HG03196 (cell line): ENCODE results near the gene LATS2.

ENCODE experiments used
- ATAC-seq: cut with Tn5 transposase; IDR thresholded peaks from one replicate; pipeline ENCODE4 v1.9.1; 2021; ENCODE audit not compliant: unreplicated experiment

LATS2 gene

DNA sequence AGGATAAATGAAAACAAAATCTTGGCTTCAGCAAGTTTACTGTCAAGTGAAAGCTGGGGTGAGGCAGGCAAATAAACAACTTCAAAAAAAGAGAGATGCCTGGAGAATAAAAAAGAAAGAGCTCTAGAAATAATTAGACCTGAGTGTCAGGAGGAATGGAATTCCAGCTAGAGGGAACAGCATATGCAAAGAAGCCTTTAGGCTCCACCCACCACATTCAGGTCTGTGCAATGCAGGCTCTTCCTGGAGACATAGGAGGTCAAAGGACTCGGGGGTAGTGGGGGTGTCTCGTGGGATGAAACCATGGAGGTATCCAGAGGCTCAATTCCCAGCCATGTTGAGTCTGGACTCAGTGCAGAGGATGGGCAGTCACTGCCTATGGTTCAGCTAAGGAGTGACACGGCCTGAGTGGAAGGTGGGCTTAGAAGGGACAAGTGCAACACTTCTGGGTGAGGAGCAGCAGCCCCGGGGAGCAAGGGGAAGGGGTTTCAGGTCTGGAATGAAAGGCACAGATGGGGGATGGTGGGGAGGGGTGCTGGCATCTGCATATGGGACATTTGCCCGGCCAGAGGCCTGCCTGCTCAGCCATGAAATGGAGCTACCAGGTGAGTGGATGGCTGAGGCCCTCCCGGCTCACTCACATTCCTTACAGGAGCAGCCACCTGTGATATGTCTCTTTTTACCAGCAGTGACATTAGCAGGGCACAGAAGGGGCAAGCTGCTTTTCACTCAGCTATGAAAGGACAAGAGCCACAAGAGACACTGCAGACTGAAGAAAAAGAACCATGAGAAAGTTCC lies 12.3 kb downstream of the LATS2 start:
- no peak for ATAC-seq

DNA sequence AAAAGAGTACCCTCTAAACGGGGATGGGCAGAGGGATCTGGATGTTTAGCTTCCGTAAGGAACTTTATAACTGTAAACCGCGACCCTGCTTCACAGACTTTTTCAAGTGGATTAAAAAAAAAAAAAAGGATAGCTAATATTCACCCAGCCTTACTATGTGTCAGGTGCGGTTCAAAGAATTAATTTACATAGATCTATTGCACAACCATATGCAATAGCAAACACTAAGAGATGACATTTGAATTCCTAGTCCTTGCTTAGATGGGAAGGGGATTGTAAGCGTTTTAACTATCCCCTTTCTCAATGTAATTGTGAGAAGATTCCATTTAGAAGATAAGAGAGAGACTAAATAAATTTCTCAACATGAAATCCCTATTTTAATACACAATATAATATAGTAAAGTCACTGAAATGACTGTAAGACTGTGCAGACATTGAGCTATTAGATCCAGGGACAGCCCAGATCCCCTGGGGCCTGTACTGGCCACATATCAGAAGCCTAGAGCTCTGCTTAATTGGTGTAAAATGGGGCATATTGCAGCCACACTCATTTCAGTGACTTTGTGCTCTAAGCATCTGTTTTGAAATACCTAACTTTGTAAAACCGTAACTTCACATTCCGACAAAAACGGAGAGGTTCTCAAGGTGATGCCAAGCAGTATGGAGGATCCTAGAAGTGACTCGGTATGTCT lies 13.6 kb downstream of the LATS2 start:
- no peak for ATAC-seq

DNA sequence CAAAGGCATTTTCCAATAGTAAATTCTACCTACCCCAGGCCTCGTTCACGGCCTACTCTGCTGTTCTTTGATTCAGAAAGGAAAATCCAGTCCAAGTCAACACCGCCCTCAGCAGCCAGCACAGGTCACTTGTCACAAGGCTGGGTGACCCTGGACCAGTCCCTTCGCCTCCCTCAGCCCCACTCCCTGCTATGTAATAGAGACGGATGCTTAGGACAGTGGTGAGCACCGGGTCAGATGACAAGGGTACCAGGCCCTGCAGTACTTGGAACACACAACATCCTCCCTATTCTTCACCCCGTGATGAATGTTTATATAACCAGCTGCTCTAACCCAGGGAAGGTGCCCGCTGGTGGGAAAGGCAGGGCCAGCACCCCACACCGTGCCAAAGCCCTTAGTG lies 14.3 kb downstream of the LATS2 start:
- ATAC-seq: no peak

DNA sequence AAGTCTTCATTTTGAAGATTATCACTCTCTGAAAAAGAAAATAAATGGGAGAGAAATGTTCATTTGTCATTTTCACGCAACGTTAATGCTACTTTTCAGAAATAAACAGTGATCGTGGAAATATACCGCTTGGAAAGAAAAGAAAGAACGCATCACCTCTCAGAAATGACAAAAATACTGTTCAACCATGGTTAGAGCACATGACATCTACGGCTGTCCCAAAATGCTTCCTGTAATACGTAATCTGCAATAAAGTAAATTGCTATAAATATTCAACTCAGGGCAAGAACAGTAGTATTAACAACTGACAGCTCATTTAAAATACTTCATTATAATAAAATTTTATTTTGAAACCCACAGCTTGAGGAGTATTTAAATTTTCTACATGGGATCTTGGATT lies 15.2 kb downstream of the LATS2 start:
- ATAC-seq: no peak

DNA sequence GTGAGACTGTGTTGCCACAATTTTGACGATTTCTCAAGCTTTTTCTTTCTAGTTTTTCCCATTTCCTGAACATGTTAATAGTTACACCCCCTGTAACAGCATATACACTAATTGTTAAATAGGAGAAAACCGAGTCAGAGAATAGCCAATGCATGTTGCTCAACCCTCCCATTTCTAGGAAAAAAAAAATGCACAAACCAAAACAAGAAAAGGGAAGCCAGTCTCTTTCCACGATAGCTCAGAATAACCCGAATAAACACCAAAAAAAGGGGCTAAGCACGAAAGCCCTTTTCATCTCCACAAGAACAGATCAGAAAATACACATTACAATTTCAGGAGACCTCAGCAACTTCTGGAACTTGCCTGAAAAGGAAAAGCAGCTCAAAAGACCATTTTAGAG lies 16.3 kb downstream of the LATS2 start:
- no peak for ATAC-seq

DNA sequence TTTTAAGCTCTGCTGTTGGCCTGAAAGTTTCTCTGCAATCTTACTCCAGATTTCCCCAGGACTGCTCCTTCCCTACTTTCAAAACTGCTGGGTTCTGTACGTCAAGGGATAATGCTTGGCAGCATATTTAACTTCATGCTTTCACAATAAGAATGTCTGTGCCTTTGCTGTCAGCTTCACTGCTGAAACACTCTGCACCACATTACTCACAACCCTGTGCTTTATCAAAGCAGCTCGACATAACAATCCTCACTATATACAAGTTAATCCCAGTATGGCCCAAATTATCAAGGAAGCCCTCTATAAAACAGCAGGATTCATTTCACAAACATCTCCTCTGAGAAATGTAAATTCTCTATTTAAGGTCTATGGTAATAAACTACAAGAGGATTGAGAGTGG lies 17.5 kb downstream of the LATS2 start:
- no peak for ATAC-seq

DNA sequence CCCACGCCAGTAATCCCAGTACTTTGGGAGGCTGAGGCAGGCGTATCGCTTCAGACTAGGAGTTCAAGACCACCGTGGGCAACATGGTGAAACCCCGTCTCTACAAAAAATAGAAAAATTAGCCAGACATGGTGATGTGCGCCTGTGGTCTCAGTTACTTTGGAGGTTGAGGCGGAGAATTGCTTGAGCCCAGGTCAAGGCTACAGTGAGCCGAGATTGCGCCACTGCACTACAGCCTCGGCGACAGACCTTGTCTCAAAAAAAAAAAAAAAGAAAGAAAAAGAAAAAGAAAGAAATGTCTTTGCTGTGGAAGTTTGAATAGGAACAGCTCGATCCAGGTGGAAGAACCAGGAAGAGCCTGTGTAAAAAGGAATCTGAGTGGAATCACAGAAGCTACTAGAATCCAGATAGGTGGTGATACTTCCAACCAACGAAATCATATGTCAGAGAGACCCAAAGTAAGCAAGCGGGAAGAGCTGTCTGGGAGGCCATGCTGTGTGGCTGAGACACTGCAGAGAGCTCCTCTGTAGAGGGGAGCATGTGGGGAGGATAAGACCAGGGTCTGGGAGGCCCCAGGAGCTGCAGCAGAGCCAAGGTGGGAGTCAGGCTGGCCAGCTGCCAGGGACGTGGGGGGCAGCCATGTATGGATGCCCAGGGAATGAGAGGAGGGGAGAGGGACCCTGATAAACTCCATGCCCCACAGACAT lies 21.1 kb downstream of the LATS2 start:
- no peak for ATAC-seq

DNA sequence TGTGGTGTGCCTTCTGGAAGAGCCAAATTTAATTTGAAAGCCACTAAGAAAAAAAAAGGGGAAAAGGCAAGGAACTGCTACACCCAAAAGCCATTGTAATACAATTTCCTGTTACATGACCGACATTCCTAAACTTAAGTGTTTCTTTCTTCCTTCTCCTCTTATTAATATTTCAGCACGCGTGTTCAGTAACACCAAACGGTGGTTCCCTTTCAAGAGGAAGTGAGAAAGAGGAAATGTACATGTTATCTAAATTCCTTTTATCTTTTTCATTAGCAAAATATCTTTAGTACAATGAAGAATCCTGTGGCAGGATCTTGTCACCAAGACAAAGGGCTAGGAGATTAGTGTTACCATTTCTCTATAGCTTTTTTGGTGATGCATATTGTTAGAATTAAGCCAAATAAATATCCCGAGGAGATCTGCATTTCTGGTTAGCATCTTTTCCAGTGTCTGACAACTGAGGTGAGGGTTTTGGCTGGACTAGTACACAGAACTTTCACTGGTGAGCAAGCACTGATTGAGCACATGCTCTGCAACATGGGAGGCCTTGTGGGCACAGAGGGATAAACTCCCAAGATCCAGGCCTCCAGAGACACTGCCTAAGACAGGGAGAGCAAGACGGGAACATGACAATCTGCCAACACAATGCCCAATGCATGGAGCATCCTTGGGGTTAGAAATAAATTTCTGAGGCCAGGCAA lies 22.1 kb downstream of the LATS2 start:
- no peak for ATAC-seq

DNA sequence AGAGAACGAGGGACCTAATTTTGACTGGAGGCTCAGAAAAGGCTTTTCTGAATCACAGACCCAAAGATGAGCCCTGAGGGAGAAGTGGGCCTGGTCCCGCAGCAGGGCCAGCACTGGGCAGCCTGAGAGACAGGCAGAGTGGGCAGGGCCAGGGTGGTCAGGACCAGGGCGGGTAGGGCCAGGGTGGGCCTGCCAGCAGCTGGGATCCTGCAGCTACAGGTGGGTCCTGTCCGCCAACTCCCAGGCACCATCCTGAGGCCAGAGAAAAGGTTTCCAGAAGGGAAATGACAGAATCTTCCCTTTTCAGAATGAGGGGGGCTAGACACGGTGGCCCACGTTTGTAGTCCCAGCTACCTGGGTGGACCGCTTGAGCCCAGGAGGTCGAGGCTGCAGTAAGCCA lies 23.7 kb downstream of the LATS2 start:
- no peak for ATAC-seq

DNA sequence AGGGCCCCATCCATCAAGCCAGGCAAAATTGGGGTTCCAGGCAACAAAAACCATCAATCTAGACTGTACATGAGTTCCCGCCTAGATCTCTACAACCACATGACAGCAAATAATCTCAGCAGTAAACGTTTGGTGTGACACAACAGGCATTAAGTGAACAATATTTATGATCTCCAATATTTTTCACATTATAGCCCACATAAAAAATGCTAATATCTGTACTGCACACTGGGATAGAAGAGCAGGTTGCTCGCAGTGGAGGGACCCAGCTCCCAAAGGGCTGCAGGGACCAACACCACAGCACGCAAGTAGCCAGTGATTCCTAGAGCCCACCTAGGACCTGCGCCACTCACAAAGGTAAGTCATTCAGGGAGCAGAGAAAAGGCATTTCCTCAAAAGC lies 25.9 kb downstream of the LATS2 start:
- no peak for ATAC-seq

DNA sequence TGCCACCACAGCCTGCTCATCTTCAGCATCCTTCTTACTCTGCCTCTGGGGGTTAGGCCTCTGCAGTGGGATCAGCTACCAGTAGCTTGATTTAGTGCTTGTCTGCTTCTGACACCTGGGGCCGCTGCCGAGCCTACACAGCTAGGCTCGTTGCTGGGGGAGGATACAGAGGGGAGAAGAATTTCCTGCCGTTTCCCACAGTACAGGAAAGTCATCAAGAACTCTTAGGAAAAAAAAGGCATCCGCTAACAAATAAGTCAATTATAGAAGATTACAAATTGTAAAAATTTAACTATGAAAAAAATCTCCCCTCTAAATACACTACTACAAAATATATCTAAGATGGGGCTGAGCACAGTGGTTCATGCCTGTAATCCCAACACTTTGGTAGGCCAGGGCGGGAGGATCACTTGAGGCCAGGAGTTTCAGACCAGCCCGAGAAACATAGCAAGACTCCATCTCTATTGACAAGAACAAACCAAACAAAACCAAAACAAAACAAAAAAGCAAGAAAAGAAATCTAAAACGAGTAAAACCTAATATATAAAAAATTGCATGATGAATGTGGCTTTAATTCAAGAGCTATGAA lies 26.7 kb downstream of the LATS2 start:
- no peak for ATAC-seq

DNA sequence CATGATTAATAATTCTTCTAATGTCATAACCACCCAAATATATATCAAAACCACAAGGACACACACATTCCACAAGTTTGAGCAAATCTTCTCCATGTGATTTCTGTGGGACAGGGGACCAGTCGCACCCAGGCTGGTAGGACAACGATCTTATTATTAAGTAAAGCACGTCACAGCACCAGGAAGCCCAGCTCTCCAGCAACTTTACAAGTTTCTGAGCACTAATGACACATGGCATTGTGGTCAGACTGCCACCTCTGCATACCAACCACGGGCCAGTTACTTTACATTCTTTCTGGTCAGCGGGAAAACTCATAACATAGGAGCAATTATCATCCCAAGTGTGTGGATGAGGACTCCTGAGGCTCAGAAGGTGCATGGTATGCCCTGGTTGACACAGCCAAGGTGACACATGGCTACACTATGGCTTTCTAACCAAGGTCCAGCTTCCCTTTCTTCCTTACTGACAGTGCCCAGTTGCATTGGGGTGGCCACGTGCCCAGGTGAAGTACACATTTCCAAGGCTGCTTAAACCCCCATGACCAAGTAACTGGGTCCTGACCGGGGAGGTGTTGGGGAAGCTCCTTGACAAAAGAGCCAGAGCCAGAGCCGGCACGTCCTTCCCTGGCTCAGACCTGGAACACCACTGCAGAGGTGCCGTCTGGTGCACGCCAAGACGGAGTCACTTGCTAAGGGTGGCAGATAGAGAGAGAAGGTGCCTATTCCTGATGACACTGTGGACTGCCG lies 27.4 kb downstream of the LATS2 start:
- ATAC-seq: no peak

DNA sequence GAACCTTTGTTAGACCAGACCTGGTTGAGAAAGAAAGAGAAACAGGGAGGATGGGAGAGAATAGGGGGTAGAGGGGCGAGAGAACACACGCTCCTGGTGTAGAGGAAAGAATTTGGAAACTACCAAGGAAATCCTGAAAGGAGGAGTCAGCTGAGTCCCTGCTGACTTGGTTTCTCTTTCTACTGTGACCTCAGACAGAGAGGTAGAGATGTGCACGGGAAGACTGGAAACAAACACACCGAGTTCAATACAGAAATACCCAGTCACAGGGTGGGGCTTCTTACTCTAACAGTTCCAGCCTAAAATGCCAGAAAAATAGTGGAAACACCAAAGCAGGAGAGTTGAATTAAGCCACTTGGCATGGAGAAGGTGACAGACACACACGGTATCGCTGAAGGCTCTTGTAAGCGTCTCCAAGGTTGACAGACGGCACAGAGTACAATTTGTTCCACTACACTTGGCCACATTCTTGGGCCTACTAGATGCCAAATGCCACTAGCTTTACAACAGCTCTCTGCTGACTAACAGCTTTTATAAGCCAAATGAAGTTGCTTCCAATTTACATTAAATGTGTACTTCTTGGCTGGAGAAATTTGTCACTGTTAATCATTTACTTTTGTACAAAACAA lies 28.1 kb downstream of the LATS2 start:
- no peak for ATAC-seq

DNA sequence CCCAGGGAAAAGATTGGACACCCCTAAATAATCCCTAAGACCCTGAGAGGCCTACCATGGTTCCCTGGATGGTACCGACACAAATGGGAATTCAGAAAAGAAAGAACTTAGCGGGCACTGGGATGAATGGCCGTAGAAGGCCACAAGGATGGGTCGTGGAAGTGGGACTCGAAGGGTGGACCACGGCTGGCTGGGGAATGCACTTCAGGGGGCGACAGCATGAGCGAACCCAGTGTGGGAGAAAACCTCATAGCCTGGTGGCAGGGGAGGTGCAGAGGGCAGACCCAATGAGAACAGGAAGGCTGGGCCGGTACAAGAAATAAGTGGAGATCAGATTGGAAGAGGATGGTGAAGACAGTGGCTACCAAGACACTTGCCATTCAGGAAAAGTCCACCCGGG lies 28.7 kb downstream of the LATS2 start:
- ATAC-seq: no peak

DNA sequence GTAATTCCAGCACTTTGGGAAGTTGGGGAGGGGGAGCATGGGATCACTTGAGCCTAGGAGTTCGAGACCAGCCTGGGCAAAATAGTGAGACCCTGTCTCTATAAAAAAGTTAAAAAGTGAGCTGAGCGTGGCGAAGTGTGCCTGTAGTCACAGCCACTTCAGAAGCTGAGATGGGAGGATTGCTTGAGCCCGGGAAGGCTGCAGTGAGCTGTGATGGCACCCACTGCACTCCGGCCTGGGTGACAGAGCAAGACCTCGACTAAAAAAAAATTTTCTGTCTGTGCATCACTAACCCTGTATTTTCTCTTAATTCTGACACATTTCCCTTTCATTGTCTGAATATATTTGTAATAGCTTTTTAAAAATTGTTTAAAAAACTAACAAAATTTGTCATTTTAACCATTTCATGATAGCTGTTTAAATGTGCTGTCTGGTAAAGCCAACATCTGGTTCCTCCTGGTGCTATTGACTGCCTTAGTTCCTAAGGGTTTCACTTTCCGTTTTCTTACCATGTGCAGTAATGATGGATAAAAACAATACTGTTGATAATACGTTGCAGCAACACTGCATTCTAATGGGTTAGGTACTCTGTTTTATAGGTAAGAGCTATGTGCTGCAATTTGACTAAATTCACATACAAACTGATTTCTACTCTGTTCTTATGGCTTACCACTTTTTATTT lies 29.7 kb downstream of the LATS2 start:
- ATAC-seq: no peak

DNA sequence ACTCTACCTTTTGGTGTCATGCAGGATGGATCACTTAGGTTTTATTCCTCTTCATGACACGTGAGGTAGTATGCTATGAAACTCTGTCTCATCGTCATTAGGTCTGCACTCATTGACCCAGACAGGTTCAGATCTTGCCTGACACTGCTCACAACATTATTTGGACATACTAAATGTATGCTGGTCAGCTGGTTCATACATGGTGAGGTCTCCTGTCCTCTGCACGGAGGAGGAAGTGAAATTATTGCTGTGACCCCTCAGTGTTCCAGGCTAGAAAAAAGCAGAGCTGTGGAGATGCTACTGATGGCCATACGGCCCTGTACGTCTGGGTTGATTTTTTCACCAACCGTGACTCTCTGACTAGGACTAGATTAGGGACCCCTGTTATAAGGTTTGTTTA lies 35.8 kb downstream of the LATS2 start:
- no peak for ATAC-seq

DNA sequence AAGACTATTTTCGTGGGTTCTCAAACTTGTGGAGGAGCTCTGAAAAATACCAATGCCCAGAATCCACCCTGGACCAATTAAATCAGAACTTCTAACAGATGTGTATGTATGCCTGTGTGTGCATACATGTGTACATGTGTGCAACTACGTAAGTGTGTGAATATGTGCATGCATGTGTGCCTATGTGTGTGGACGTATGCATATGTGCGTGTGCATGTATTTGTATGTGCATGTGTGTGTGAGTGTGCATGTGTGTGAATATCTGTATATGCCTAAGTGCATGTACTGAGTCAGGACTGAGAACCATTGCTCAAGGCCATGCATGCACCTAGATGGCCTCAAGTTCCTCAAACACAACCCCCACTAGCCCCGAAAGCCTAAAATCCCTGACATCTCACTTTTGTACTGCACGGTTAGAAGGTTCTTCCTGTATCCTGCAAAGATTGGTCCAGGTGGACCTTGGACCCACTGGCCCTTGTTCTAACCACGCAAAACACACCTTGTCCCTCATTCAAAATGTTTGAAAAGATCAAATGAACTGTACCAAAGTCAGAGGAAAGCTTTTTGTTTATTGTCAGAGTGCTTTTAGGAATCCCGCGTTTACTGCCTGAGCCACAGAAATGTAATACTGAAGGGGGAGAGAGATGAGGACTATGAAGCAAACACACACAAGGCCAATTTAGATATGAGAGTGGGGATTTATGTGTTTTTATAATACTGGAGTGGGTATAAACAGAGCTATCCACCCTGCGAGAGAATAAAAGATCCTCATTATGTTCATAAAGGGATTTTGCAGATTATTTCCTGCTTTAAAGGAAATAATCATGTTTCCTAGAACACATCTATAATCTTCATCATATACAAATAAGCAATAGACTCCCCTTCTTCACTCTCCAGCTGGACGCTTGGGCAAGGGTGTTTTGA lies 39.1 kb downstream of the LATS2 start:
- ATAC-seq: no peak

DNA sequence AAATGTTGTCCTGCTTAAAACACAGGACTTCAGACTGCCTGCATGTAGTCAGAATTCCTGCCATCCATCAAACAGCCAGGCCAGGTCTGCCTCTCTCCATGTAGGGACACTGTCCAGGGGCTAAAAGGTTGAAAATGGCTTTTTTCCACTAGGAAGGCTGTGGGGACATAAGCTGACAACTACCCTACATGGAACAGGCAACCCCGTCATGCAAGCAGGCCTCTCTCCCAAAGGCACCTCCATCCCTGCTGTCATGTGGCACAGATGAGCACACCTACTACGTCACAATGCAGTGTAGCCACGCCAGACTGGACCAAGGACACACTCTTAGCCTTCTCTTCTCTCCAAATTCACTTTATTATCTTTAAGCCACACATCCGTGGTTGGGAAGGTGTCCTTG lies 40.8 kb downstream of the LATS2 start:
- no peak for ATAC-seq
